Subcutaneous adipose tissue (tissue), 4 donors: ENCODE measurements around the gene MKI67. TPM values are rescaled to one million over a fixed set of nuclear protein-coding genes. Genes with fewer than 3 reads are reported as not detected.

ENCODE experiments used
- CTCF ChIP-seq: fragments of 450-650 bp; IDR thresholded peaks from one replicate; pipeline ENCODE4 v1.5.1; 2016; ENCODE audit warnings: low read depth, mild to moderate bottlenecking, control low read depth, antibody characterized with exemption, moderate library complexity
- total RNA-seq, 4 donors: library from RNA; depleted of rRNA; stranded (reverse); fragments of >200 nt; gene quantifications; one replicate each; pipeline ENCODE4 v1.1.0, GENCODE V29; 2016

Gene MKI67
- total RNA-seq, 4 donors from 2014 or later: 0.49 to 6.5 (median 3.1) TPM

DNA sequence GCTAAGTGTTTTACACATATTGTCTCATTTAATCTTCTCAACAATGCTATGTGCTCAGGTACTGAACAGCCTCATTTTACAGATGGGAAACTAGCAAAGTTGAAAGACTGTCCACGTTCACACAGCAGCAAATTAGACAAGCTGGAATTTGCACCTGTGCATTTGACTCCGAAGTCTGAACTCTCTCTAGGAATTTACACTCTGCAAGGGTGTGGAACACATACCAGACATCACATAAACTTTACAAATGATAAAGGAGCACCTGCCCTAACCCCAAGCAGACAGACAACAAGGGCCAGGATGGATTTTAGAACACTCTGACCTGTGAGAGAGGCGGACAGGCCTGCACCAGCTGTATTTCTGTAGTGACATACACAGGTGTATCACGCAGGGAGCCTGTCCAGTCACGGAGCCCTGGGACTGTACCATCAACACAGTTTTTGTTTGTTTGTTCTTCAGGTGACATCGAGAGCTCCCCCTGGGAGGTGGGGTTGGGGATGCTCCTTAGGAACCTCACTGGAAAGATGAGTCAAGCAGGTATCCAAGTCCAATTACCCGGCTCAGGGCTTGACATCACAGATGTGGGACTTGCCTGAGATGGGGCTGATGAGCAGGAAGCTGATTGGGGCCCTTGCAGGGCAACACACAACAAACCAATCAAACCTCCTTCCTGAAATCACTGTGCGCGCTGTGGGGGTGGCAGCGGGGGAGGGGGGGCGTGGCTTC lies 31.0 kb downstream of the MKI67 start:
- no peak for TF ChIP-seq CTCF

- no peak for TF ChIP-seq CTCF
These were observed 33.8 kb downstream of the MKI67 start for GRCh38 chr10:128092454-128092853.

DNA sequence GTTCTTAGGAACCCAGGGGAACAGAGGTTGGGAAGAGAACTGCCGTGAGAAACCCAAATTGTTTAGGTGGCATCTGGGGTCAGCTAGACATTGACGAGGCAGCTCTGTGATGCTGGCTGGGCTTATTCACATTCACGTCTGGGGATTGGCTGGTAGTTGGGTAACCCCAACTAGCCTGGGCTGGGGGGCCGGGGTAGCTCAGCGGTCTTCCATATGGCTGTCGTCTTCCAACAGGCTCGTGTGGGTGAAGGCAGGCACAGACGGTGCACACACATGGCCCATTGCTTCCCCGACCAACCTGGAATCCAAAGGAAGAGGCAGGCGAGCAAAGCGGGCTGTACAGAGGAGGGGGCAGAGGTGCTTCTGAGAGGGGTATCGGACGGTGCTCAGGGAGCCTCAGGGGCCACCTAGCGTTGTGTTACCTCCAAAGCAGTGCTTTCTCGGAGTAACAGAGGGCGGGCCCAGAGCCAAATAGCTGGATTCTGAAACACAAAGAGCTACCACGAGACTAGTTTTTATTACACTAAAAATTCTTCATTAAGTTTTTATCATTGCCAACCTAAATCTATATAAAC lies 34.5 kb downstream of the MKI67 start:
- no peak for TF ChIP-seq CTCF

DNA sequence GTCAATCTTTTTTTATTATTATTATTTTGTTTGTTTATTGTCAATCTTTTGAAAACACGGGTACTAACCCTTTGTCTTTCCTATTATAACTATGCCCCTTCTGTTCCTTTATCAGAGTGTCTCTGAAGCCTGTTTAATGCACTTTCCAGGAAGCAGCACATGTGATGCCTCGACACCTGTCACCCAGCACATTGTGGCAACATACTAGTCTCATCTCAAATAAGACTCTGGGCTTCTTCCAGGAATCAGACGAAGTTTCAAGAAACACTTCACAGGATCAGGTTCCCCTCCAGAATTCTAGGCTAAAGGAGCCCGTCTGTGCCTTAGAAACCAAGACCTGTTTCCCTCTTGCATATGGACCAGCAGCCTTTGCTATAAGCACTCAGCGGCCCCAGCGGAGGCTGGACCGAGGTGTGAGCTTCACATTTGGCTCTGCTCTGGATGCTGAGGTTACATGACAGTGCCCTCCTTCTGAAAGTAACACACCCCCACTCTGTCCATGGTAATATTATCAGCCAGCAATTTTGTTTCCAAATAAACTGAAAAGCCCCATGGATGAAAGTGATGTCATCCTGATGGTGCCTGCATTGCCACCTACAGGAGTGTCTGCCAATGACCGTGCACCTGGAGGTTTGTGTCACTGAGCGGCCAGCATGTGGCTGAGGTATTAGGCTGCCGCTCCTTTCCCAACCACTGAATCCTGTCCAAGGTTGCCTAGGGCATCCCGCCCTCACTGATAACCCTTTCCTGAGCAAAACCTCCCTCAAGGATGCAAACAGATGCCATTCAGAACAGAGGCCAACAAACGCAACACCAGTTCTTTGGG lies 38.1 kb downstream of the MKI67 start:
- TF ChIP-seq CTCF: no peak

- TF ChIP-seq CTCF: no peak
These were observed 38.9 kb downstream of the MKI67 start for GRCh38 chr10:128087146-128087883.

GRCh38 chr10:128086003-128086863 lies 40.0 kb downstream of the MKI67 start:
- TF ChIP-seq CTCF: no peak
